CD4-positive, alpha-beta T cell treated with Interleukin-17A for 4 hours (primary cell): ENCODE results near the gene GNAZ.

ENCODE experiments used
- DNase-seq: peaks from one replicate; pipeline ENCODE4 v3.0.0-alpha.2; 2020; ENCODE audit warnings: mixed read lengths

The GNAZ gene

GRCh38 chr22:23094695-23095681 lies 24.7 kb downstream of the GNAZ start:
- DNase-seq: no peak

GRCh38 chr22:23095733-23096342 lies 25.5 kb downstream of the GNAZ start:
- no peak for DNase-seq

- DNase-seq: no peak
These were observed 27.3 kb downstream of the GNAZ start for GRCh38 chr22:23097412-23098229.

- DNase-seq: no peak
These were observed 27.9 kb downstream of the GNAZ start for GRCh38 chr22:23098230-23098705.

GRCh38 chr22:23098718-23099530 lies 28.6 kb downstream of the GNAZ start:
- DNase-seq: no peak

GRCh38 chr22:23099531-23099804 lies 29.1 kb downstream of the GNAZ start:
- DNase-seq: no peak

GRCh38 chr22:23100124-23100801 lies 29.9 kb downstream of the GNAZ start:
- DNase-seq: no peak

- no peak for DNase-seq
These were observed 31.2 kb downstream of the GNAZ start for GRCh38 chr22:23101524-23101923.

GRCh38 chr22:23102002-23102655 lies 31.8 kb downstream of the GNAZ start:
- no peak for DNase-seq

GRCh38 chr22:23102776-23103175 lies 32.5 kb downstream of the GNAZ start:
- no peak for DNase-seq

GRCh38 chr22:23103199-23103954 lies 33.1 kb downstream of the GNAZ start:
- DNase-seq: no peak

- DNase-seq: no peak
These were observed 34.1 kb downstream of the GNAZ start for GRCh38 chr22:23104187-23104971.

GRCh38 chr22:23105304-23105703 lies 35.0 kb downstream of the GNAZ start:
- DNase-seq: no peak

- DNase-seq: no peak
These were observed 35.6 kb downstream of the GNAZ start for GRCh38 chr22:23105919-23106318.

GRCh38 chr22:23106344-23106743 lies 36.0 kb downstream of the GNAZ start:
- DNase-seq: no peak

GRCh38 chr22:23106906-23107367 lies 36.6 kb downstream of the GNAZ start:
- no peak for DNase-seq

- DNase-seq: no peak
These were observed 37.3 kb downstream of the GNAZ start for GRCh38 chr22:23107487-23108248.

- no peak for DNase-seq
These were observed 38.1 kb downstream of the GNAZ start for GRCh38 chr22:23108249-23109078.
